Hematopoietic multipotent progenitor cell (in vitro differentiated cells): Measurements from ENCODE around the gene TBC1D1. TPM values are rescaled to one million over a fixed set of nuclear protein-coding genes. Genes with fewer than 3 reads are reported as not detected.

Experiments used
- DNase-seq, 3 donors: peaks; one replicate each; pipeline ENCODE4 v3.0.0-alpha.2; 2011 to 2015; ENCODE audit warnings: low read depth in 2 of 3, low spot score in 2 of 3
- total RNA-seq: library from RNA; depleted of rRNA; stranded (reverse); fragments of >200 nt; gene quantifications from one replicate; pipeline ENCODE4 v1.2.3, GENCODE V29; 2012

Gene TBC1D1
- 75.4 TPM for total RNA-seq

DNA sequence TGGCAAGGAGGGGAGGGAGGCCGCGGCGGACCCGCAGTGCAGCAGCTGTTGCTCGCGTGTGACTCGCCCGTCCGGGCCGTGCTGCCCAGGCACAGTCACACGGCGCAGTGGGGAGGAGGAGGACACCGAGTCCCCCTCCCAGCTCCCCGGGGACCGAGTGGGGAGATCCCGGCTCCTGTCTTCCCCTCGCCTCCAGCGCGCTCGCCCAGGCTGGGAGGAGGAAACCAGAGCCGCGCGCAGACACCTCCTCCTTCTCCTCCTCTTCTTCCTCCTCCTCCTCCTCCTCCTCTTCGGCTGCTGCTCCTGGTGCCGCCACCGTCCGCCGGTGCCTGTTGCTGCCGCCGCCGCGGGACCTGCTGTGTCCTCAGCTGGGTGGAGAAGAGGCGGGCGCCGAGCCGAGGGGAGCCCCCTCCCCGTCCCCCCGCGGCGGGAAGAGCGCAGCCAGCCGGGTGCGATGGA lies at the start of gene TBC1D1:
Gene TBC1D1, plus strand, starts transcription at position 284 of the 459 bp plus-strand sequence. CDS start 11,012 bp downstream, outside the sequence.
- DNase-seq, result peak in 2 of 3 donors; percentile 23 to 37

GRCh38 chr4:37844204-37844603 lies 46.7 kb upstream of the TBC1D1 start:
- no peak for DNase-seq

- no peak for DNase-seq
Measured at GRCh38 chr4:37845201-37845600, 45.7 kb upstream of the TBC1D1 start.

DNA sequence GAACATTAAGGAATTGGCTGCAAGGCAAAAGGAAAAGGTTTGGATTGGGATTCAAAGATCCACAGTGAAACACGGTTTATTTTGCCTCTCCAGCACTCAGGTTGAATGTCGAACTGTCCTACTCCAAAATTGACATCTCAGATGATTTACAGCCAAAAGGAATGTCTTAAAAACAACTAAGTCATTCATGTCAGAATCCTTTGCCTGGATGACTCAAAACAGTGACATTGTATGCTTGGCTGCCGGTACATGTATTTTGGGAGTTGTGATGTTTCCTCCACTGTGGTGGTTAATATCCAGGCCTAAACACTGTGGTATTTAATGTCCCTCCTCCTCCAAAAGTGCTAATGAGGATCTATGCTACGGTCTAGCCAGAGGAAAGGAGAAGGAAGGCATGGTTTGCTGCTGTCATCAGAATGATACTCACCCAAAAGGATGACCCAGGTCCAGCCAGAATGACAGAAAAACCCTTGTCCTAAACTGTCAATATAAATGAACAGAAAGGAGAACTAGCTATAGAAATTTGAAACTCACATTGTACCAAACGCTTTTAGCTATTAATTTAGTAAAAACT lies 43.5 kb upstream of the TBC1D1 start:
- no peak for DNase-seq

DNA sequence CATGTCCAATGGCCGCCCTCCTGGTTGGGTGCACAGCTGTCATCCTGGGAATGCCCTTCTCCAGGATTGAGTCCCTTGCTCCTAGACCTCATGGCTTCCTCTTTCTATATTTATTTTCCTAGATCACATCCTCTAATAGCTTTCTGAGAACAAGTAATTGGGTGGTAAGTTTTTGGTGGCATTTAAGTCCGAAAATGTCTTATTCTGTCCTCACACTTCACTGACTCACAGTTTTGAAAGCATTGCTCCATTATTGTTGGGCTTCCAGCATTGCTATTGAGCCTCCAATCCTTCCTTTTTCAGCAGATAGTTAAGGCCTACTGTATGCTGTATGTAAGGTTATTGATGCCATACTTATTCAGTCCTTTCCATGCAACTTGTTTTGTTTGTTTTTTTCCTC lies 38.5 kb upstream of the TBC1D1 start:
- DNase-seq, result no peak

DNA sequence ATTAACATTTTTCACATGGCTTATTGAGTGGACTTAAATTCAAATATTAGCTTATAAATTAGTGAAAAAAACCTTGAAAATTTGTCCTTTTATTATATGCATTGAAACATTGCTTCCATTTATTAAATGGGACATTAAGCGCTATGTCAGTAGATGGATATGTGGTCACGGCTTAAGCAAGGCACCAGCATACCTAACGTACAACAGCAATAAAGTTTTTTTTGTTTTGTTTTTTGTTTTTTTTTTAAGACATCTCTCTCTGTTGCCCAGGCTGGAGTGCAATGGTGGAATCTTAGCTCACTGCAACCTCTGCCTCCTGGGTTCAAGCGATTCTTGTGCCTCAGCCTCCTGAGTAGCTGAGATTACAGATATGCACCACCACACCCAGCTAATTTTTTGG lies 32.8 kb upstream of the TBC1D1 start:
- no peak for DNase-seq

- no peak for DNase-seq
Measured at GRCh38 chr4:37858872-37859271, 32.0 kb upstream of the TBC1D1 start.

DNA sequence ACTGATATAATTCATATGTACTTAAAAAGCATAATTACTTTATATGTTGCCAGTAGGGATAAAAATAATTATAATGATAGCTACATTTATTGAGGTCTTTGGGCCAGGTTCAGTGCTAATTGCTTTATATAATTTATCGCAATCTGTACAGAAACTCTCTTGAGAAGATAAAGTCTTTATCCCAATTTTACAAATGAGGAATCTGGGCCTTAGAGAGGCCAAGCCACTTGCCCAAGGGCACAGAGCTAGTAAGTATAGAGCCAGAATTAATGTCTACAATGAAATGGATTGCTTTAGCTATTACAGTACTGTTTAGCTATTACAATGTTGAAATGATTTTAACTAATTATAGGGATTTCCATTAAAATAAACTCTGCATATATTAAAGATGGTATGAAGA lies 30.6 kb upstream of the TBC1D1 start:
- no peak for DNase-seq

DNA sequence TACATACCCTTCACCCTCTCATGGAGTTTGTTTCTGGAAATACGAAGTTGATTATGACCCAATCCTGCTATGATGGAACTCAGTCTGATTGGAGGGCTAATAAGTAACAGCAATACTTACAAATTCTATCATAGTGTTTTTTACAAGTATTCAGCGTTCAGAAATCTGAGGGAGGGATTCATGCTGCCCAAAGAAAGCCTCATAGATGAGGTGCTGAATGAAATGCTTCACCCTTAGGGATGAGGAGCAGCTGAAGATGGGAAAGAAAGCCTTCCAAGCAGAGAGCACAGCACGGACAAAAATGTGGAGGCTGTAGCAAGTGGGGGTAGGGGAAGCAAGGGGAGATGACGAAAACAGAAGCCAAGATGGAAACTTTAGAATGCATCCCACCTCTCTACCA lies 27.9 kb upstream of the TBC1D1 start:
- no peak for DNase-seq

DNA sequence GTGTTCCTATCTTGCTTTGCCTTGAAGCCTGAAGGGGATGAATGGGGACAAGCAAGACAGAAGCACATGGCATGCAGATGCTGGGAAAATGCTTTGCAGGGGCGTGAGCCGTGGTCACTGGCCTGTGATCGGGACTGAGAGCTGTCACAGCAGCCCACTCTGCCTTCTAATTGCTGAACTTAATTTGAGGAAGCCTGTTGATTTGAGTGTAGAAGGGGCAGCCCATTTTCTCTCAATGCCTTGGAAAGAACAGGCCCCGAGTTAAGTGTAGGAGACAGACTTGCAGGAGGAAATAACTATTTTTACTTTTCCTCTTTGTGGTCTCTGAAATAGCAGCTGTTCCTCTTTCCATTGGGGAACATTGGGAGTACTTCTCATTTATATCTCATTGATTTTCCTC lies 26.1 kb upstream of the TBC1D1 start:
- peak in 1 of 3 donors; percentile 43 for DNase-seq

- no peak for DNase-seq
Measured at GRCh38 chr4:37865450-37865849, 25.4 kb upstream of the TBC1D1 start.

DNA sequence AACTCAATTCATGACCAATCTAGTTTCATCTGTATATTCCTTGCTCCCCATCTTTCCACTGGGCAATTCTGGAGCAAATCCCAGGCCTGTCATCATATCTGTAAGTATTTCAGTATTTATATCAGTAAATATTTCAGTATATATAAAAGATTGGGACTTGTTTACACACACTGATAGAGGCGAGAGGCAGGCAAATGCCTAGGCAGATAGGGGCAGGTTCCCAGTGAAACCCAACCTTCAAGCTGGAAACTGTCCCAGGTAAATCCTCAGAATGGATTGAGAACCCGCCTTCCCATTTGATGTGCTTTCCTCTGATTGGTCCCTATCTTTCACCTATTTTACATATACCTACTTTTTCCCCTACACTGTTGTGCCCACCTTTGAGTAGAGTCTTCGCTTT lies 23.8 kb upstream of the TBC1D1 start:
- DNase-seq, result no peak

- DNase-seq, result no peak
Measured at GRCh38 chr4:37868238-37868637, 22.6 kb upstream of the TBC1D1 start.

- no peak for DNase-seq
Measured at GRCh38 chr4:37872310-37872988, 18.4 kb upstream of the TBC1D1 start.

GRCh38 chr4:37873386-37873785 lies 17.5 kb upstream of the TBC1D1 start:
- no peak for DNase-seq

GRCh38 chr4:37876156-37876555 lies 14.7 kb upstream of the TBC1D1 start:
- no peak for DNase-seq

GRCh38 chr4:37879365-37879764 lies 11.5 kb upstream of the TBC1D1 start:
- DNase-seq, result no peak

DNA sequence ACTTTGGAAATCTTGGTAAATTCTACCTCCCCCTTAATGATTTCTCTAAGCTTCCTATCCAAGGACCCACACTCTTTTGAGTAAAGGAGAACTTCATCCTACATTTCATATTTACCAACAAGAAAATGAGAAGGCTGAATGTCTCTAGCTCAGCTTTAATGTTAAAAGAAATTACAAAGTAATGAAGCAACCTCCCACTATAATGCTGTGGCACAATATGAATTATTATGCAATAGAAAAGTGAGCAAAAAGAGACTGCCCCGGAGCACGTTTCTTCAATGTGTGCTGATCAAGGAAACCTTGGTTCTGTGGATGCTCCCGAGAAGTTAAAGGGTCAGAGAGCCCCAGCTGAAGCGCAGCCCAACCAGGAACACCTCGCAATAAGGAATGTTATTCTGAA lies 9.1 kb upstream of the TBC1D1 start:
- DNase-seq, result no peak

- DNase-seq, result no peak
Measured at GRCh38 chr4:37882665-37883296, 8.1 kb upstream of the TBC1D1 start.

DNA sequence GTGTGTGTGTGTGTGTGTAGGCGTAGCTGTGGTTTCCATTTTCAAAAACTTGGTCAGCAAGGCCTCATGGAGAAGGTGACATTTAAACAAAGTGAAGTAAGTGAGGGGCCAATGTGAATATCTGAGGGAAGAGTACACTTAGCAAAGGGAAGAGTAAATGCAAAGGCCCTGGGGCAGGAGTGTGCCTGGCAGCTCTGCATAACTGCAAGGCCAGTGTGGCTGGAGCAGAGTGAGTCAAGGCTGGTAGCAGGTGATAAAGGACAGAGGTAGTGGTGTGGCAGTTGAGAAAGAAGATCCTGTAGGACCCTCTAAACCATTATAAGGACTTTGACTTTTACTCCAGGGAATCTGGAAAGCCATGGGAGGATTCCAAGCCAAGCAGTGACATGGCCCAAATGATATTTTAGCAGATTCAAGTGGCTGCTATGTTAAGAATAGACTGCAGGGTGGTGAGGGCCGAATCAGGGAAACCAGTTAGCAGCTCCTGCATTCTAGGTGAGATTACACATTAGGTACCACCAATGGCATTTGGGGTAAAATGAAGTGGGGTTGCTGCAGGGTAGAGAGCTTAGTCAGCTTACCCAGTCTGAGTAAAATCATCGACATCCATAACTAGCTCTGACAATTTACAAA lies 5.9 kb upstream of the TBC1D1 start:
- no peak for DNase-seq

DNA sequence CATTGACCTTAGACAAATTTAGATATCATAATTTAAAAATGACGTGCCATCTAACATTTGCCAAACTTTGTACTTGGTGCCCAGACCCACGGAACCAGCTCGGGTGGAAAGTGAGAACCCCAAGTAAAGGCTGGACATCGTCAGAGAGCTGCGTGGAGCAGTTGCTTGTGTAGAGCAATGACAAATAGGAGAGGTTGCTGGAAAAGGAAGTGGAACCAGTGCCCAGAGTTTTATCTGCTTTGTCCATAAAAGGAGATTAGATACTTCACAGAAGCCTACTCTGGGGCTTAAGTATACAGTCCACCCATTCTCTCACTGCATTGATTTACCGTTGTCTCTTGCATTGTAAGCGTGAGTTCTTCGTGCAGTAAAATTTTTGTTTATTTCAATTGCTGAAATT lies 5.4 kb upstream of the TBC1D1 start:
- DNase-seq, result no peak
